ENCODE data around the gene ECE1. TPM values are rescaled to one million over a fixed set of nuclear protein-coding genes. Genes with fewer than 3 reads are reported as not detected.

The ECE1 gene
- total and polyA plus RNA-seq, 9 of the 15 experiments (the other 6 are each of a cell fraction or from before 2014, with no cell fraction given): 0.56 to 34.8 (median 11.0) TPM

- TF ChIP-seq BACH1 (tag; IDR thresholded peaks at IDR 0.05) (peak; percentile 46; the same call in 1 of the 2 replicates), MITF (IDR thresholded peaks at IDR 0.05) (no peak), ERF (CRISPR knock-in tag; IDR thresholded peaks at IDR 0.05) (no peak), ZNF695 (CRISPR knock-in tag; IDR thresholded peaks at IDR 0.05) (no peak), NONO (IDR thresholded peaks at IDR 0.05; ENCODE audit: low read depth in 2 of 2, low read length in 1 of 2) (no peak), CBX8 (IDR thresholded peaks at IDR 0.05; ENCODE audit: borderline replicate concordance, extremely low read depth, low read depth, low read length, poor library complexity, severe bottlenecking) (no peak), ZNF583 (CRISPR knock-in tag; IDR thresholded peaks at IDR 0.05) (peak; percentile 66), ASH1L (IDR thresholded peaks at IDR 0.05; ENCODE audit: borderline replicate concordance, low read depth, partially characterized antibody) (no peak), HNRNPK (IDR thresholded peaks at IDR 0.05; ENCODE audit: low read depth, low read length, poor library complexity, severe bottlenecking) (no peak), TAF7 (tag; IDR thresholded peaks at IDR 0.05) (no peak), IRF1 (CRISPR knock-in tag; IDR thresholded peaks at IDR 0.05; ENCODE audit: borderline replicate concordance) (no peak), ZNF449 (CRISPR knock-in tag; IDR thresholded peaks at IDR 0.05) (no peak), ZNF79 (CRISPR knock-in tag; IDR thresholded peaks at IDR 0.05; ENCODE audit: low read depth) (no peak), ZKSCAN3 (CRISPR knock-in tag; IDR thresholded peaks at IDR 0.05) (no peak), NCOA1 (IDR thresholded peaks at IDR 0.05; ENCODE audit: low read depth) (no peak), KAT7 (CRISPR knock-in tag; IDR thresholded peaks at IDR 0.05; ENCODE audit: borderline replicate concordance) (no peak), TOE1 (IDR thresholded peaks at IDR 0.05; ENCODE audit: borderline replicate concordance) (peak; percentile 55; the same call in 1 of the 2 replicates), TOE1 (CRISPR knock-in tag; IDR thresholded peaks at IDR 0.05; ENCODE audit: borderline replicate concordance, low read depth) (no peak), ZFP1 (CRISPR knock-in tag; IDR thresholded peaks at IDR 0.05) (no peak), DEAF1 (CRISPR knock-in tag; IDR thresholded peaks at IDR 0.05) (no peak), GATA2 (CRISPR knock-in tag; IDR thresholded peaks at IDR 0.05) (no peak), GABPA (tag; conservative IDR thresholded peaks at IDR 0.05; ENCODE audit: low read depth) (peak; percentile 62; the same call in 1 of the 2 replicates), ZNF347 (CRISPR knock-in tag; IDR thresholded peaks at IDR 0.05; ENCODE audit: low read depth) (no peak)
Measured at GRCh38 chr1:21261551-21262292, 28.5 kb downstream of the ECE1 start (continued).
